CD14-positive monocyte (primary cell): ENCODE results near the gene ANKRD40CL. TPM values are rescaled to one million over a fixed set of nuclear protein-coding genes. Genes with fewer than 3 reads are reported as not detected.

Experiments used
- DNase-seq, 3 donors: peaks; one replicate each; pipeline ENCODE4 v3.0.0-alpha.2; 2011 to 2022
- H2AFZ ChIP-seq: 2 replicates; pipeline ENCODE4 v1.6.0; 2012; ENCODE audit warnings: mild to moderate bottlenecking, low read depth, low read length, inconsistent platforms; ENCODE audit not compliant: insufficient read depth, poor library complexity, severe bottlenecking
- H3K27ac ChIP-seq, 2 donors: 1 replicate in 1 of 2; 2 replicates in 1 of 2; pipeline ENCODE4 v1.5.1; 2012 to 2013; ENCODE audit warnings: low read length in 2 of 2, control low read depth in 1 of 2, inconsistent platforms in 1 of 2, low read depth in 1 of 2, mild to moderate bottlenecking in 1 of 2
- H3K27me3 ChIP-seq, 2 donors: one replicate each; pipeline versions ENCODE4 v1.6.0 to v1.6.1; 2011 to 2013; ENCODE audit warnings: low read length in 2 of 2; ENCODE audit not compliant: control insufficient read depth in 2 of 2, insufficient read depth in 2 of 2
- H3K36me3 ChIP-seq, 2 donors: replicated peaks in 1 of 2; 1 replicate in 1 of 2; 2 replicates in 1 of 2; pipeline versions ENCODE4 v1.5.1 to v1.6.1; 2012 to 2013; ENCODE audit warnings: low read length in 2 of 2, control low read depth in 1 of 2, inconsistent platforms in 1 of 2, mild to moderate bottlenecking in 1 of 2; ENCODE audit not compliant: insufficient read depth in 2 of 2, control insufficient read depth in 1 of 2
- H3K4me1 ChIP-seq, 2 donors: 1 replicate in 1 of 2; 2 replicates in 1 of 2; pipeline versions ENCODE4 v1.5.1 to v1.6.1; 2012 to 2013; ENCODE audit warnings: low read length in 2 of 2, control low read depth in 1 of 2, inconsistent platforms in 1 of 2, mild to moderate bottlenecking in 1 of 2, moderate library complexity in 1 of 2; ENCODE audit not compliant: insufficient read depth in 2 of 2, control insufficient read depth in 1 of 2
- H3K4me2 ChIP-seq: replicated peaks from 2 replicates; pipeline ENCODE3; 2012; ENCODE audit warnings: low read length, moderate library complexity, mild to moderate bottlenecking; ENCODE audit not compliant: poor library complexity, severe bottlenecking; ENCODE audit errors: extremely low read depth
- H3K4me3 ChIP-seq, 3 experiments: fragments of 200-600 bp in 1 of 3; sonication (generic) in 1 of 3; replicated peaks in 1 of 3; 1 replicate in 2 of 3; 2 replicates in 1 of 3; pipeline ENCODE4 v1.5.1; 2011 to 2013; ENCODE audit warnings: low read length in 3 of 3, mild to moderate bottlenecking in 3 of 3, control low read depth in 2 of 3, low read depth in 2 of 3, inconsistent platforms in 1 of 3, moderate library complexity in 1 of 3
- H3K79me2 ChIP-seq: 2 replicates; pipeline ENCODE4 v1.6.0; 2012; ENCODE audit warnings: mild to moderate bottlenecking, control low read depth, inconsistent platforms, low read length, moderate library complexity; ENCODE audit not compliant: insufficient read depth
- H3K9ac ChIP-seq: 2 replicates; pipeline ENCODE4 v1.6.0; 2017; ENCODE audit warnings: low read length, mild to moderate bottlenecking; ENCODE audit not compliant: insufficient read depth, poor library complexity, severe bottlenecking
- H3K9me3 ChIP-seq, 2 donors: replicated peaks in 1 of 2; 1 replicate in 1 of 2; 2 replicates in 1 of 2; pipeline versions ENCODE4 v1.5.1 to v1.6.1; 2012 to 2013; ENCODE audit warnings: low read length in 2 of 2, control low read depth in 1 of 2; ENCODE audit not compliant: control insufficient read depth in 1 of 2, insufficient read depth in 1 of 2
- H4K20me1 ChIP-seq: 2 replicates; pipeline ENCODE4 v1.6.0; 2012; ENCODE audit warnings: mild to moderate bottlenecking, low read length, control low read depth, moderate library complexity; ENCODE audit not compliant: insufficient read depth
- H3K27ac Mint-ChIP-seq, 7 donors: one replicate each; pipeline ENCODE4 v1.8.0; 2020; ENCODE audit warnings: mild to moderate bottlenecking in 7 of 7, mixed read lengths in 7 of 7, moderate library complexity in 6 of 7, inconsistent platforms in 2 of 7
- H3K27me3 Mint-ChIP-seq, 3 donors: one replicate each; pipeline ENCODE4 v1.8.0; 2021 to 2022; ENCODE audit warnings: low read depth in 3 of 3, mild to moderate bottlenecking in 3 of 3, mixed read lengths in 3 of 3, moderate library complexity in 3 of 3, inconsistent platforms in 1 of 3
- H3K36me3 Mint-ChIP-seq, 2 donors: one replicate each; pipeline ENCODE4 v1.8.0; 2020; ENCODE audit warnings: mixed read lengths in 2 of 2, inconsistent platforms in 1 of 2, mild to moderate bottlenecking in 1 of 2
- H3K4me1 Mint-ChIP-seq: one replicate; pipeline ENCODE4 v1.8.0; 2020; ENCODE audit warnings: mild to moderate bottlenecking, mixed read lengths
- H3K4me3 Mint-ChIP-seq, 2 donors: one replicate each; pipeline ENCODE4 v1.8.0; 2020; ENCODE audit warnings: mild to moderate bottlenecking in 2 of 2, mixed read lengths in 2 of 2, moderate library complexity in 1 of 2
- H3K9me3 Mint-ChIP-seq, 7 donors: one replicate each; pipeline ENCODE4 v1.8.0; 2020 to 2022; ENCODE audit warnings: mixed read lengths in 7 of 7, mild to moderate bottlenecking in 6 of 7, moderate library complexity in 6 of 7, inconsistent platforms in 2 of 7
- CTCF ChIP-seq: fragments of 200-600 bp; IDR thresholded peaks from one replicate; pipeline ENCODE4 v1.8.0; 2022; ENCODE audit warnings: antibody characterized with exemption, mild to moderate bottlenecking
- WGBS: methylation state at CpG from one replicate; pipeline ENCODE4 v1.1.5; 2013; ENCODE audit warnings: missing lambda C conversion rate; ENCODE audit not compliant: insufficient coverage; 5-methylcytosine and 5-hydroxymethylcytosine counted together
- intact Hi-C, 2 donors: fragments of 100-400 bp; cut with micrococcal nuclease; formaldehyde crosslinking; loops; one replicate each; pipeline versions ENCODE4 v1.15.0 to v1.15.1; 2023
- polyA plus RNA-seq, 3 donors: library from polyadenylated mRNA; depleted of rRNA in 1 of 3; unstranded in 2 of 3; stranded (reverse) in 1 of 3; fragments of 300-500 nt in 2 of 3; fragments of >200 nt in 1 of 3; fragmentation: Illumina TruSeq in 2 of 3; gene quantifications; 1 replicate in 2 of 3; 2 replicates in 1 of 3; pipeline ENCODE4 v1.2.3, GENCODE V29; 2012 to 2021

ANKRD40CL gene
- polyA plus RNA-seq, 3 donors: not detected

GRCh38 chr17:50800196-50800700 lies 32.9 kb upstream of the ANKRD40CL start:
- Histone ChIP-seq H3K79me2 (no peaks in the 10 kb centered on the region), H3K4me1 (no peaks in the 10 kb centered on the region), H4K20me1 (no peaks in the 10 kb centered on the region), H3K4me2 (no peak overlapping the region), H3K4me3 (no peak overlapping the region), H3K9ac (no peak overlapping the region), H2AFZ (no peak overlapping the region), H3K27me3 (no peaks in the 10 kb centered on the region), H3K27ac (no peak overlapping the region), H3K36me3 (no peaks in the 10 kb centered on the region), H3K9me3 (no peaks in the 10 kb centered on the region)
- H3K36me3 Mint-ChIP-seq: no peaks in the 10 kb centered on the region
- H3K4me3 Mint-ChIP-seq: no peak overlapping the region
- H3K27me3 Mint-ChIP-seq: peaks cover 2 to 10% (median 10%) of the 10 kb centered on the region in 3 donors
- peaks cover 2% of the 10 kb centered on the region for H3K4me1 Mint-ChIP-seq
- no peaks in the 10 kb centered on the region for H3K9me3 Mint-ChIP-seq
- 96% methylated on average over 11 of the region's 12 CpGs for WGBS
- intact Hi-C loops: no loop called here
- TF ChIP-seq CTCF: no peak
- DNase-seq: no peak
- H3K27ac Mint-ChIP-seq: no peak overlapping the region

- Mint-ChIP-seq H3K9me3 (no peaks in the 10 kb centered on the region), H3K27ac (no peak overlapping the region), H3K4me3 (no peak overlapping the region), H3K36me3 (no peaks in the 10 kb centered on the region), H3K4me1 (peaks cover 2% of the 10 kb centered on the region), H3K27me3 (peaks cover 2 to 7% (median 6%) of the 10 kb centered on the region in 3 donors)
- WGBS: 87% methylated on average over 6 of the region's 9 CpGs
- TF ChIP-seq CTCF: no peak
- no peak overlapping the region for H2AFZ ChIP-seq
- intact Hi-C loops: no loop called here
- H3K27ac ChIP-seq: no peak overlapping the region
- H3K9ac ChIP-seq: no peak overlapping the region
- H4K20me1 ChIP-seq: no peaks in the 10 kb centered on the region
- H3K9me3 ChIP-seq: no peaks in the 10 kb centered on the region
- H3K79me2 ChIP-seq: no peaks in the 10 kb centered on the region
- no peak overlapping the region for H3K4me2 ChIP-seq
- H3K4me1 ChIP-seq: no peaks in the 10 kb centered on the region
- H3K36me3 ChIP-seq: no peaks in the 10 kb centered on the region
- H3K27me3 ChIP-seq: no peaks in the 10 kb centered on the region
- DNase-seq: no peak
- no peak overlapping the region for H3K4me3 ChIP-seq
Observed at GRCh38 chr17:50799582-50799981, 32.3 kb upstream of the ANKRD40CL start.
